B cell (primary cell): ENCODE measurements around the gene PRMT5. TPM values are rescaled to one million over a fixed set of nuclear protein-coding genes. Genes with fewer than 3 reads are reported as not detected.
A peak's percentile ranks its signal among the peaks of the same experiment; 100 is the strongest.

ENCODE experiments used
- ATAC-seq: fragments of 200-7000 bp; cut with Tn5 transposase; one replicate; pipeline ENCODE4 v1.10.0; 2021; ENCODE audit warnings: low read depth, mild to moderate bottlenecking, moderate number of reproducible peaks, moderate library complexity
- CTCF ChIA-PET: fragments of 350-600 bp; sonication (Branson Sonifier 250); formaldehyde crosslinking; loops from one replicate; lab custom pipeline; 2021; ENCODE audit warnings: antibody characterized with exemption, inconsistent platforms; lab: Charles Lee
- POLR2A ChIA-PET: fragments of 350-600 bp; sonication (Branson Sonifier 250); formaldehyde crosslinking; loops from one replicate; lab custom pipeline; 2021; ENCODE audit warnings: antibody characterized with exemption; lab: Charles Lee
- DNase-seq: peaks from one replicate; pipeline ENCODE4 v3.0.0; 2013
- H2AFZ ChIP-seq: 2 replicates; pipeline ENCODE4 v1.6.1; 2012; ENCODE audit warnings: mild to moderate bottlenecking, low read depth, low read length; ENCODE audit not compliant: insufficient read depth, poor library complexity, severe bottlenecking
- H3K27ac ChIP-seq, 2 donors: 1 replicate in 1 of 2; 2 replicates in 1 of 2; pipeline ENCODE4 v1.5.1; 2012 to 2013; ENCODE audit warnings: low read length in 2 of 2, mild to moderate bottlenecking in 2 of 2, moderate library complexity in 1 of 2
- H3K27me3 ChIP-seq, 4 experiments: fragments of 200-600 bp in 1 of 4; sonication (generic) in 1 of 4; replicated peaks in 1 of 4; 1 replicate in 2 of 4; 2 replicates in 2 of 4; pipeline versions ENCODE4 v1.6.1 to v1.7.0; 2013 to 2016; ENCODE audit warnings: low read length in 3 of 4, mild to moderate bottlenecking in 2 of 4, mixed read lengths in 1 of 4, moderate library complexity in 1 of 4; ENCODE audit not compliant: insufficient read depth in 4 of 4, control insufficient read depth in 3 of 4; ENCODE audit errors: control extremely low read depth in 1 of 4
- H3K36me3 ChIP-seq, 2 experiments: replicated peaks in 1 of 2; 1 replicate in 1 of 2; 2 replicates in 1 of 2; pipeline versions ENCODE4 v1.6.1 to v1.7.1; 2013; ENCODE audit warnings: low read length in 1 of 2; ENCODE audit not compliant: insufficient read depth in 2 of 2, control insufficient read depth in 1 of 2; ENCODE audit errors: control extremely low read depth in 1 of 2, extremely low read depth in 1 of 2
- H3K4me1 ChIP-seq, 2 donors: fragments of 200-600 bp in 1 of 2; sonication (generic) in 1 of 2; 1 replicate in 1 of 2; 2 replicates in 1 of 2; pipeline versions ENCODE4 v1.5.1 to v1.6.1; 2013 to 2017; ENCODE audit warnings: low read length in 2 of 2; ENCODE audit not compliant: control insufficient read depth in 2 of 2, insufficient read depth in 2 of 2
- H3K4me2 ChIP-seq: replicated peaks from 2 replicates; pipeline ENCODE3; 2012; ENCODE audit warnings: mild to moderate bottlenecking, low read depth, low read length; ENCODE audit not compliant: poor library complexity, severe bottlenecking
- H3K4me3 ChIP-seq, 5 experiments: fragments of 200-600 bp in 1 of 5; sonication (generic) in 1 of 5; 1 replicate in 3 of 5; 2 replicates in 2 of 5; pipeline versions ENCODE4 v1.5.1 to v1.7.0; 2011 to 2016; ENCODE audit warnings: low read length in 4 of 5, mild to moderate bottlenecking in 4 of 5, low read depth in 2 of 5, control low read depth in 1 of 5, moderate library complexity in 1 of 5; ENCODE audit not compliant: insufficient read depth in 1 of 5; ENCODE audit errors: control extremely low read depth in 1 of 5, extremely low read depth in 1 of 5
- H3K79me2 ChIP-seq: fragments of 200-600 bp; sonication (generic); one replicate; pipeline ENCODE4 v1.6.0; 2016; ENCODE audit warnings: low read length; ENCODE audit not compliant: control insufficient read depth, insufficient read depth
- H3K9ac ChIP-seq: fragments of 200-600 bp; sonication (generic); 2 replicates; pipeline ENCODE4 v1.6.1; 2017; ENCODE audit warnings: mild to moderate bottlenecking, low read length, moderate library complexity
- H3K9me3 ChIP-seq, 3 donors: one replicate each; pipeline versions ENCODE4 v1.6.1 to v1.7.1; 2013; ENCODE audit warnings: low read length in 2 of 3; ENCODE audit not compliant: control insufficient read depth in 2 of 3, insufficient read depth in 1 of 3; ENCODE audit errors: control extremely low read depth in 1 of 3
- H4K20me1 ChIP-seq: 2 replicates; pipeline ENCODE4 v1.6.0; 2012; ENCODE audit warnings: mild to moderate bottlenecking, low read length; ENCODE audit not compliant: insufficient read depth, control insufficient read depth, poor library complexity, severe bottlenecking
- H3K27ac Mint-ChIP-seq: one replicate; pipeline ENCODE4 v1.8.0; 2021; ENCODE audit warnings: mixed read lengths
- H3K27me3 Mint-ChIP-seq: one replicate; pipeline ENCODE4 v1.8.0; 2021; ENCODE audit warnings: mixed read lengths
- H3K4me1 Mint-ChIP-seq: one replicate; pipeline ENCODE4 v1.8.0; 2021; ENCODE audit warnings: mixed read lengths
- H3K4me3 Mint-ChIP-seq: one replicate; pipeline ENCODE4 v1.8.0; 2021; ENCODE audit warnings: mixed read lengths
- H3K9me3 Mint-ChIP-seq: one replicate; pipeline ENCODE4 v1.8.0; 2022; ENCODE audit warnings: mixed read lengths; ENCODE audit not compliant: insufficient read depth
- EZH2 ChIP-seq: IDR thresholded peaks from 2 replicates; pipeline ENCODE4 v1.6.1; 2012; ENCODE audit warnings: borderline replicate concordance, low read depth, mild to moderate bottlenecking, moderate library complexity, low read length; ENCODE audit not compliant: insufficient read depth, poor library complexity, severe bottlenecking
- WGBS: methylation state at CpG from one replicate; pipeline ENCODE4 v1.1.5; 2013; ENCODE audit warnings: missing lambda C conversion rate; ENCODE audit not compliant: insufficient coverage; 5-methylcytosine and 5-hydroxymethylcytosine counted together
- intact Hi-C: fragments of 100-400 bp; cut with micrococcal nuclease; formaldehyde crosslinking; loops from one replicate; pipeline ENCODE4 v1.10.0; 2022
- polyA plus RNA-seq: library from polyadenylated mRNA; depleted of rRNA; stranded (reverse); fragments of >200 nt; gene quantifications from 2 replicates; pipeline ENCODE4 v1.2.3, GENCODE V29; 2012
- total RNA-seq, 2 donors: library from RNA; stranded (reverse); fragments of 120-200 nt in 1 of 2; gene quantifications; 1 replicate in 1 of 2; 2 replicates in 1 of 2; pipeline versions ENCODE4 v1.2.3 to v1.2.4, GENCODE V29; 2013 to 2022
- TF ChIP-seq, protein P1 (sequence below): fragments of 200-600 bp; IDR thresholded peaks from one replicate; pipeline ENCODE4 v1.8.0; 2022; ENCODE audit warnings: antibody characterized with exemption, mild to moderate bottlenecking

The PRMT5 gene
- total and polyA plus RNA-seq, 2 donors (not counting 1 experiment from before 2014, with no cell fraction given) = 38.8 to 50.4 TPM

DNA sequence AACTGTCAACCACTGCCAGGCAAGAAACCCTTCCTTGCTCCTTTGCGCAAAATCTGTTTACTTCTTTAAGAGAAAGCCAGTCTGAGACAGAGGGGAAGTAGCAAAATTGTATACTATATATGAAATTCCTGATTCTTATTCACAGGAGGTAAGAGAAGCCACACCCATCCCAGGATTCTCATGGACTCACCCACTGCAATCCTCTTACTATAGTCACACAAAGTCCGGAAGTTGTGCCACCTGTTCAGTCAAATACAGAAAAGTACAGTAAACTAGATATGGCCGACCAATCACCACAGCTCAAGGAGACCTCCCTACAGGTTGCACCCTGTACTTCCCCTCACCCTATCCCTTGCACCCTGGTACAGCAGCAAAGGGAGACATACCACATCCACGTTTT, 2.9 kb downstream of the PRMT5 start:
- no peak overlapping the region for H3K27ac ChIP-seq
- H3K27me3 Mint-ChIP-seq = no peaks in the 10 kb centered on the region
- no peak overlapping the region for H3K4me3 ChIP-seq
- no peaks in the 10 kb centered on the region for H4K20me1 ChIP-seq
- peaks cover 3% of the 10 kb centered on the region for H3K79me2 ChIP-seq
- H3K4me3 Mint-ChIP-seq = peak overlapping the region; percentile 12
- TF ChIP-seq EZH2 = no peak
- TF ChIP-seq, protein P1, sequence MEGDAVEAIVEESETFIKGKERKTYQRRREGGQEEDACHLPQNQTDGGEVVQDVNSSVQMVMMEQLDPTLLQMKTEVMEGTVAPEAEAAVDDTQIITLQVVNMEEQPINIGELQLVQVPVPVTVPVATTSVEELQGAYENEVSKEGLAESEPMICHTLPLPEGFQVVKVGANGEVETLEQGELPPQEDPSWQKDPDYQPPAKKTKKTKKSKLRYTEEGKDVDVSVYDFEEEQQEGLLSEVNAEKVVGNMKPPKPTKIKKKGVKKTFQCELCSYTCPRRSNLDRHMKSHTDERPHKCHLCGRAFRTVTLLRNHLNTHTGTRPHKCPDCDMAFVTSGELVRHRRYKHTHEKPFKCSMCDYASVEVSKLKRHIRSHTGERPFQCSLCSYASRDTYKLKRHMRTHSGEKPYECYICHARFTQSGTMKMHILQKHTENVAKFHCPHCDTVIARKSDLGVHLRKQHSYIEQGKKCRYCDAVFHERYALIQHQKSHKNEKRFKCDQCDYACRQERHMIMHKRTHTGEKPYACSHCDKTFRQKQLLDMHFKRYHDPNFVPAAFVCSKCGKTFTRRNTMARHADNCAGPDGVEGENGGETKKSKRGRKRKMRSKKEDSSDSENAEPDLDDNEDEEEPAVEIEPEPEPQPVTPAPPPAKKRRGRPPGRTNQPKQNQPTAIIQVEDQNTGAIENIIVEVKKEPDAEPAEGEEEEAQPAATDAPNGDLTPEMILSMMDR = no peak
- H3K9ac ChIP-seq = no peak overlapping the region
- ChIA-PET POLR2A (no interaction called here), CTCF (interaction anchor here (2.8 to 5.0 kb wide), 2 partner anchors 53 to 59 kb away, joined by 10 to 64 read pairs; partner anchors contain the start of gene AJUBA)
- H3K4me2 ChIP-seq = no peak overlapping the region
- no peaks in the 10 kb centered on the region for H3K27me3 ChIP-seq
- H3K36me3 ChIP-seq = peaks cover 9 to 32% of the 10 kb centered on the region in 2 experiments
- WGBS = 95% methylated on average over 2 of the region's 4 CpGs
- no peaks in the 10 kb centered on the region for H3K9me3 Mint-ChIP-seq
- no peak overlapping the region for H2AFZ ChIP-seq
- peaks cover 18% of the 10 kb centered on the region for H3K4me1 Mint-ChIP-seq
- H3K4me1 ChIP-seq = peaks cover 13 to 23% of the 10 kb centered on the region in 2 donors
- intact Hi-C loops = loop anchor here (5.0 kb wide), 1 partner anchor 376 kb away; the partner anchor contains the start of gene PPP1R3E
- ATAC-seq (no peak), DNase-seq (no peak)
- H3K9me3 ChIP-seq = no peaks in the 10 kb centered on the region
- H3K27ac Mint-ChIP-seq = no peak overlapping the region

DNA sequence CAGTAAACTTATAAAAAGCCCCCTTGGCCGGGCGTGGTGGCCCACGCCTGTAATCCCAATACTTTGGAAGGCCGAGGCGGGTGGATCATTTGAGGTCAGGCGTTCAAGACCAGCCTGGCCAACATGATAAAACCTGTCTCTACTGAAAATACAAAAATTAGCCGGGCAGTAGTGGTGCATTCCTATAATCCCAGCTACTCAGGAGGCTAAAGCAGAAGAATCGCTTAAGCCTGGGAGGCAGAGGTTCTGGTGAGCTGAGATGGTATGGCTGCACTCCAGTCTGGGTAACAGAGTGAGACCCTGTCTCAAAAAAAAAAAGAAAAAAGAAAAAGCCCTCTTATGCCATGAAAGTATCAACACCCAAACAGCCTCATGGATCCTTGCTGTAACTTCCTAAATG, 3.7 kb downstream of the PRMT5 start:
- Mint-ChIP-seq H3K4me3 (no peak overlapping the region), H3K4me1 (peaks cover 18% of the 10 kb centered on the region), H3K9me3 (no peaks in the 10 kb centered on the region), H3K27me3 (no peaks in the 10 kb centered on the region), H3K27ac (no peak overlapping the region)
- ChIA-PET CTCF (interaction anchor here (1.4 to 2.8 kb wide), 2 partner anchors 53 to 132 kb away, joined by 4 to 10 read pairs; partner anchors contain the start of gene CDH24), POLR2A (no interaction called here)
- intact Hi-C loops = loop anchor here (5.0 kb wide), 1 partner anchor 377 kb away; the partner anchor contains the start of gene PPP1R3E
- no peaks in the 10 kb centered on the region for H4K20me1 ChIP-seq
- no peaks in the 10 kb centered on the region for H3K9me3 ChIP-seq
- H3K27ac ChIP-seq = no peak overlapping the region
- peaks cover 3% of the 10 kb centered on the region for H3K79me2 ChIP-seq
- H3K36me3 ChIP-seq = peaks cover 9 to 39% of the 10 kb centered on the region in 2 experiments
- no peak for ATAC-seq
- H3K9ac ChIP-seq = no peak overlapping the region
- no peak for DNase-seq
- peaks cover 13 to 18% of the 10 kb centered on the region in 2 donors for H3K4me1 ChIP-seq
- no peak for TF ChIP-seq EZH2
- TF ChIP-seq, protein P1 = no peak
- H2AFZ ChIP-seq = no peak overlapping the region
- H3K4me3 ChIP-seq = no peak overlapping the region
- no peaks in the 10 kb centered on the region for H3K27me3 ChIP-seq
- no peak overlapping the region for H3K4me2 ChIP-seq
- 100% methylated on average over 6 of the region's 8 CpGs for WGBS
